ENCODE measurements around the gene METTL27.

The METTL27 gene

DNA sequence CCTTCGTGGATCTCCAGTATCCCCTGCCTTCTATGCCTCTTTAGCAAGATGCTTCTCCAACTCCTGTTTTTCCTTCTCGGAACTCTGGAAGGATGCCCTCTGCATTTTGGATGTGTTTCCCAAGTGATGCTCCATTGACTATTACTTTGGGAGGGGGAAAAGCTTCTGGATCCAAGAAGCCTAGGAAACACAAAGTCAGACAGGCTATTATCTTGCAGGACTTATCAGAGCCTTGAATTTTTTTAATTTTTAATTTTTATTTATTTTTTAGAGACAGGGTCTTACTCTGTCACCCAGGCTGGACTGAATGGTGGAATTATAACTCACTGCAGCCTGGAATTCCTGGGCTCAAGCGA, 39.7 kb upstream of the METTL27 start:
- H3K36me3 ChIP-seq = no peaks in the 10 kb centered on the region
- H3K9ac ChIP-seq = no peak overlapping the region
- no peaks in the 10 kb centered on the region for H3K9me3 ChIP-seq
- no peak overlapping the region for H3K4me2 ChIP-seq
- H3K27ac ChIP-seq = no peak overlapping the region
- H3K4me3 ChIP-seq = no peak overlapping the region
- no peak for TF ChIP-seq Cebpa-rat (IDR thresholded peaks at IDR 0.05)
- peaks cover 37% of the 10 kb centered on the region for H3K4me1 ChIP-seq
- no peaks in the 10 kb centered on the region for H3K27me3 ChIP-seq
- no peaks in the 10 kb centered on the region for H4K20me1 ChIP-seq

DNA sequence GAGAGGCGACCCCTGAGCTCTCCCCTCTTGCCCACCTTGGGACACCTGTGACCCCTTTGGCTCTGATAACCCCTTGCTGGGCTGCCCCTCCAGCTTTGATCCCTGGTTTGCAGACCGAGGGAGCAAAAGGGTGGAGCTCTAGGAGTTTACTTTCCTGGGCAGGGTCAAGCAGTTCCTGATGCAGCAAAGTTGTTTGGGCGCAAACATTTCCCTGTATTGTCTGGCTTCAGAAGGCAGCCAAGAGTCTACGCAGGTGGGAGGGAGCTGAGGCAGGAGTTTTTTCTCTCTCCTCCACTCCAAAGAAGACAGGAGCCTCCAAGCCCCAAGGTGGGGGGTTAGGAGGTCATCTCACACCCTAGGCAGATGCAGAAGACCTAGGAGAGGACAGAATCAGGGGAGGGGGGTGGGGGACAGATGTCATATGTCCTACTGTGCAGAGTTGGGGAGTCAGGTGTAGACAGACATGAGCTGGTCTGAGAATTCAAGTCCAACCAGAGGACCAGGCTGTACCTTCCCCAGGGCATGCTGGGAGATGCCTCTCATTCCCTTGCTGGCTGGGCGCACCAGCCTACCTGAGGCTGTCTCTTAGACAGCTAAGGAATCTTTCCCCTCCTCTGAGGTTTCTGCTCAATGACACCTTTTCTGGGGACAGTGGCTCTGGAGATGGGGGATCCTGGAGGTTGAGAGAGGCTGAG, 39.2 kb upstream of the METTL27 start:
- Histone ChIP-seq H3K27me3 (no peaks in the 10 kb centered on the region), H3K9ac (no peak overlapping the region), H3K4me3 (no peak overlapping the region), H3K4me2 (no peak overlapping the region), H3K4me1 (peaks cover 34% of the 10 kb centered on the region), H3K36me3 (no peaks in the 10 kb centered on the region), H3K9me3 (no peaks in the 10 kb centered on the region), H3K27ac (no peak overlapping the region), H4K20me1 (no peaks in the 10 kb centered on the region)
- TF ChIP-seq Cebpa-rat (IDR thresholded peaks at IDR 0.05) = no peak

- Histone ChIP-seq H3K4me2 (no peak overlapping the region), H3K27me3 (no peaks in the 10 kb centered on the region), H3K27ac (no peak overlapping the region), H3K9me3 (no peaks in the 10 kb centered on the region), H3K9ac (no peak overlapping the region), H4K20me1 (no peaks in the 10 kb centered on the region), H3K4me3 (no peak overlapping the region), H3K4me1 (peaks cover 27% of the 10 kb centered on the region), H3K36me3 (no peaks in the 10 kb centered on the region)
- no peak for TF ChIP-seq Cebpa-rat (IDR thresholded peaks at IDR 0.05)
These were observed 38.5 kb upstream of the METTL27 start for GRCh38 chr7:73880755-73881328.

DNA sequence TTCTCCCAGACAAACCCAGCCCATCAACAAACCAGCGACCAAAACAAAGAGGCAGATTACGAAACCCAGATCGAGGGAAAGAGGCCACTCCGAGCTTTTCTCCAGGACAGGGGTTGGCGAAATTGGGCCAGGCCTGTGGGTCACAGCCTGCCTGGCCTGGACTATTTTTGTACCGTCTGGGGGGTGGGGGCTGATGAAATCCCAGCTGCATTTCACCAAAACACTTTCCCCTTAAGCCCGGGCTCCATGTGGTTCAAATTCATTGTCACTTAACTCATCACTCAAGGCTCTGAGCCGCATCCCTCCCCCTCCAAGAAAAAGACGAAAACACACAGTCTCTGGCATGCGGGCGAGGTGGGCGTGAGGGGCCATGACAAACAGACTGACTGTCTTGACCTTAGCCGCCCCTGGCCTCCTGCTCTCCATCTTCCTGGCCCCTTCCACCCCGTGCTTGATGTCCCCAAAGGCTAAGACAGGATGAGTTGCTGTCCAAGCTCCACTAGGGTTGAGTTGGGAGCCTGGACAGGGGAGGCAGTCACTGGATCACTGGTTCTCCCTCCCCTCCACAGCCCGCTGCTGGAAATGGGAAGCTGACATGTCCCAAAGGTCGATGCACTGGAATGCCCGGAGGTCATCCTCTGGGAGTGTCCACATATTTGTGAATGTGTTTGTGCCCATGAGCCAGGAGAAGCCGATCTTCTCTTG, 37.8 kb upstream of the METTL27 start:
- Histone ChIP-seq H4K20me1 (no peaks in the 10 kb centered on the region), H3K4me2 (no peak overlapping the region), H3K9me3 (no peaks in the 10 kb centered on the region), H3K27ac (no peak overlapping the region), H3K27me3 (no peaks in the 10 kb centered on the region), H3K4me1 (peaks cover 26% of the 10 kb centered on the region), H3K36me3 (no peaks in the 10 kb centered on the region), H3K4me3 (no peak overlapping the region), H3K9ac (no peak overlapping the region)
- TF ChIP-seq Cebpa-rat (IDR thresholded peaks at IDR 0.05) = no peak

- H3K9ac ChIP-seq = no peak overlapping the region
- H3K27me3 ChIP-seq = no peaks in the 10 kb centered on the region
- no peaks in the 10 kb centered on the region for H3K9me3 ChIP-seq
- H3K4me1 ChIP-seq = peaks cover 29% of the 10 kb centered on the region
- no peak overlapping the region for H3K4me3 ChIP-seq
- H3K36me3 ChIP-seq = no peaks in the 10 kb centered on the region
- no peak overlapping the region for H3K27ac ChIP-seq
- no peaks in the 10 kb centered on the region for H4K20me1 ChIP-seq
- TF ChIP-seq Cebpa-rat (IDR thresholded peaks at IDR 0.05) = no peak
- H3K4me2 ChIP-seq = peak overlapping the region; percentile 22; the same call in 1 of the 2 replicates
These were observed 34.7 kb upstream of the METTL27 start for GRCh38 chr7:73876973-73877372.

DNA sequence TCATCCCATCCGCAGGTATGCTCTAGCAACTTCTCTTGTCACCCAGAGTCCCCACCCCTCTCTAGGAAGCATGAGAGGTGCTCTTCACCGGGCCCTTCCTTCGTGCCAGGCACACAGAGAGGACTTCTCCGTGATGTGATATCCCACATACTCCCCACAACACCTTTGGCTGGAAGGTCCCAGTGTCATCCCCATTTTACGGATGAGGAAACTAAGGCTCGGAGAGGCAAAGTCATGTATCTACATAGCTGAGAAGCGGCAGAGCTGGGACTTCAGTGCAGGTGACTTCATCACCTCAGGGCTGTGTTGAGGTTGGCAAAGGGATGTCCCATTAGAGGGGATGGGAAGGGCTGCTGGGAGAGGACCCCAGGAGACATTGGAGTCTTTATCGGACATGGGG, 34.0 kb upstream of the METTL27 start:
- H3K4me1 ChIP-seq = peaks cover 35% of the 10 kb centered on the region
- no peak overlapping the region for H3K4me2 ChIP-seq
- H3K4me3 ChIP-seq = no peak overlapping the region
- H3K27ac ChIP-seq = no peak overlapping the region
- no peaks in the 10 kb centered on the region for H3K9me3 ChIP-seq
- H3K36me3 ChIP-seq = no peaks in the 10 kb centered on the region
- H3K27me3 ChIP-seq = no peaks in the 10 kb centered on the region
- no peak overlapping the region for H3K9ac ChIP-seq
- no peak for TF ChIP-seq Cebpa-rat (IDR thresholded peaks at IDR 0.05)
- H4K20me1 ChIP-seq = no peaks in the 10 kb centered on the region

DNA sequence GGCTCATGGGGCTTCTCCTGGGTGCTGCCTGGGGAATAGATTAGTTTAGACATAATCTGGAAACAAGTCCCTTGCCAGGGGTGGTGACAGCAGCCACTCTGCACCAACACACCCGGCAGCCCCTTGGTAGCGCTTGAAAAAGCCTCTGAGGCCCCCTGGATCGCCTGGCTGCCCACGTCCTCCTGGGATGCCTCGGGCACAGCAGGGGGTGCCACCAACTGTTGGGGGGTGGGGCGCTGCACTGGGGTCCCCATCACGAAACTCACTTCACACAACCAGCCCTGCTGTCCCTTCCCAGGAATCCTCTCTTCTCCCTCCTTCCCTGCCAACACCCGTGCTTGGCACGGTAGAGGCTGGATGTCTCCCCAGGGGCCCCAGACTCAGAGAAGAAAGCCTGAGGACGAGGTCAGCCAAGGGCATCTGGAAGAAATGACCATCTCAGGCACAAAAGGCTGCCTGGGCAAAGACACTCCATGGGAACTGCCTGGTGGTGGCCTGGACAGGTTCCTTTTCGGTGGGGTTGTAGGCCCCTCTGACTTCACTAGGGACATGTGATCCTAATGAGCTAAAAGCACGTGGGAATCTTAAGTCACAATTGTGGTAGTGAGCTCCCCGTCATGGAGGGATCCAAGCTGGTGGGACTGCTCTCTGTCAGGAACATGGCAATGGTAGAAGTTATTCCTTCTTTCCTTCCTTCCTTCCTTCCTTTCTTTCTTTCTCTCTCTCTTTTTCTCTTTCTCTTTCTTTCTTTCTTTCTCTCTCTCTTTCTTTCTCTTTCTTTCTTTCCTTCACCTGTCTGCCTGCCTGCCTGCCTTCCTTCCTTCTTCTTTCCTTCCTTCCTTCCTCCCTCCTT, 30.0 kb upstream of the METTL27 start:
- TF ChIP-seq Cebpa-rat (IDR thresholded peaks at IDR 0.05) = no peak
- Histone ChIP-seq H3K27me3 (no peaks in the 10 kb centered on the region), H3K9ac (no peak overlapping the region), H3K4me2 (peak overlapping the region; percentile 79), H3K9me3 (no peaks in the 10 kb centered on the region), H3K36me3 (no peaks in the 10 kb centered on the region), H3K4me3 (no peak overlapping the region), H4K20me1 (no peaks in the 10 kb centered on the region), H3K27ac (no peak overlapping the region), H3K4me1 (peaks cover 22% of the 10 kb centered on the region)

DNA sequence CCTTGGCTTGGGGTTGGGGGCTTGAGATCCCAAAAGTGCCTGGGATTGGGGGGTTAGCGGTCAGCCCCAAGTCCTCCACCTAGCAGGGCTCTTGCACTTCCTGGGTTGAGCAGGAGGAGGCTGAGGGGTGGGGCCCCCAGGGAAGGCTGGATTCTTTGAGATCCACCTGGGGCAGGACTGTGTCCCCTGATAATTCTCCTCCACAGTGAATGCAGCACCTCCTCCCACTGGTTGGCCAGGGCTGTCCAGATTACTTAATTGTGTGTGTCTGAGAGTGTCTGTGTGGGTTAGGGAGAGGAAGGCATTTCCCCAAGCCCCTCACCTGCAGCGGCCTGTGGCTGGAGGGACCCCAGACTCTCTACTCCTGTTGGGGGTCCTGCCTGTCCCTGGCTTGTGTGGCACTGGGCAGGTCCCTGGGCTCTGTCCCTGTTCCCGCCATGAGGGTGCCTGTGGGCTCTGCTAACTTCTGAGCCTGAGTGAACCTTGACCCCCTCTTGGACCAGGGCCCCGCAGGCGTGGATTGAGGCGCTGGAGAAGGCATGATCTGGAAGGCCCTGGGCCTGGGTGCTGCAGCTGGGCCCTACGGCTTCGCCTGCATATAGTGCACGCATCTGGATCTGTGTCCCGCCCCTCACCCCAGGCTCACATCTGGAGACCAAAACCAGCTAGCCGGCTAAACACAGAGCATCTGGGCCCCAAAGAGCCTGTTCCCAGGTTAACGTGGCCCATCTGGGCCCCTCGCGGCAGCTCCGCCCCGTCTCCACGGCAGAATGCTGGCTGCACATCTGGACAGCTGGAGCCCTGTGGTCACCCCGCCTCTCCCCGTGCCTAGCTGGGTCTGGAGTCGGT, 29.1 kb upstream of the METTL27 start:
- H3K27ac ChIP-seq = no peak overlapping the region
- H3K4me3 ChIP-seq = no peak overlapping the region
- H3K9ac ChIP-seq = no peak overlapping the region
- H3K27me3 ChIP-seq = no peaks in the 10 kb centered on the region
- no peaks in the 10 kb centered on the region for H3K9me3 ChIP-seq
- no peaks in the 10 kb centered on the region for H4K20me1 ChIP-seq
- no peak for TF ChIP-seq Cebpa-rat (IDR thresholded peaks at IDR 0.05)
- peaks cover 18% of the 10 kb centered on the region for H3K4me1 ChIP-seq
- peak overlapping the region; percentile 79 for H3K4me2 ChIP-seq
- no peaks in the 10 kb centered on the region for H3K36me3 ChIP-seq

DNA sequence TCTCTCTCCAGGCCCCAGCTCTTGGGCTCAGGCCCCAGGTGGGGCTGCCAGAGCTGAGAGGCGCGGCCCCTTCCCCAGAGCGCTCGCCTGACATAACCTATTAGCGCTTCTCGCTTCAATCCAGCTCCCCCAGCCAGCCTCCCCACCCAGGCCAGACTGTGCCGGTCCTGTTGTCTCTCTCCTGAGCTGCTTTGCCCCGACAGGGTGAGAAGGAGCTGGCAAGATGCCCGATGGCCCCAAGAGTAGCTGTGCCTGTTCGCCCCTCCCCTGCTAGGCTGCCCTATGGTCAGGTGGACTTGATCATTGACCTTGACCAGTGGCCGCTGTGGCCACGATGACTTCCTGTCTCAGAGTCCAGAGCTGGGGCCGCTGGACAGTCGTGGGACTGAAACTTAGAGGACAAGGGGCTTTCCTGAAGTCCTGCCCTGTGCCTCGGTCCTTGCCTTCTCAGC, 27.8 kb upstream of the METTL27 start:
- Histone ChIP-seq H3K9me3 (no peaks in the 10 kb centered on the region), H3K4me2 (no peak overlapping the region), H3K27me3 (no peaks in the 10 kb centered on the region), H3K36me3 (no peaks in the 10 kb centered on the region), H4K20me1 (no peaks in the 10 kb centered on the region), H3K4me1 (peaks cover 18% of the 10 kb centered on the region), H3K9ac (no peak overlapping the region), H3K4me3 (no peak overlapping the region), H3K27ac (no peak overlapping the region)
- no peak for TF ChIP-seq Cebpa-rat (IDR thresholded peaks at IDR 0.05)
